OCI-LY7 (cell line): ENCODE data around the gene GPC1. TPM values are rescaled to one million over a fixed set of nuclear protein-coding genes. Genes with fewer than 3 reads are reported as not detected.

Source experiments
- BruUV-seq: library from RNA; stranded (reverse); fragments of 400-500 nt; replicated peaks from 2 replicates; lab custom pipeline; 2021; lab: Mats Ljungman, UMichigan
- CTCF ChIA-PET: fragments of 300-600 bp; sonication (Branson Sonifier 250); formaldehyde crosslinking; loops from one replicate; lab custom pipeline; 2022; ENCODE audit warnings: antibody characterized with exemption; ENCODE audit not compliant: unreplicated experiment; lab: Charles Lee
- POLR2A ChIA-PET: fragments of 300-600 bp; sonication (Branson Sonifier 250); formaldehyde crosslinking; loops from one replicate; lab custom pipeline; 2022; ENCODE audit warnings: antibody characterized with exemption; lab: Charles Lee
- DNase-seq: peaks from one replicate; pipeline ENCODE4 v3.0.0-alpha.2; 2015; ENCODE audit warnings: low spot score
- H2AFZ ChIP-seq: fragments of 200-600 bp; sonication (generic), shearing (Covaris generic); 2 replicates; pipeline ENCODE4 v1.6.1; 2014; ENCODE audit warnings: mild to moderate bottlenecking, antibody characterized with exemption, low read length, moderate library complexity
- H3K27ac ChIP-seq: fragments of 200-600 bp; sonication (generic); 2 replicates; pipeline ENCODE4 v1.5.1; 2014; ENCODE audit warnings: mixed run types, low read depth, mild to moderate bottlenecking, moderate library complexity, low read length, inconsistent platforms; ENCODE audit not compliant: poor library complexity, severe bottlenecking
- H3K36me3 ChIP-seq: fragments of 200-600 bp; sonication (generic); 2 replicates; pipeline ENCODE4 v1.6.1; 2014; ENCODE audit warnings: mild to moderate bottlenecking, antibody characterized with exemption, low read length, moderate library complexity, mixed read lengths; ENCODE audit not compliant: insufficient read depth
- H3K4me1 ChIP-seq: fragments of 200-600 bp; sonication (generic); 2 replicates; pipeline ENCODE4 v1.5.1; 2014; ENCODE audit warnings: mild to moderate bottlenecking, low read length; ENCODE audit not compliant: insufficient read depth, poor library complexity, severe bottlenecking
- H3K4me2 ChIP-seq: fragments of 200-600 bp; sonication (generic); 2 replicates; pipeline ENCODE4 v1.6.1; 2014; ENCODE audit warnings: mild to moderate bottlenecking, low read length
- H3K4me3 ChIP-seq: fragments of 200-600 bp; sonication (generic); 2 replicates; pipeline ENCODE4 v1.5.1; 2014; ENCODE audit warnings: mild to moderate bottlenecking, low read depth, low read length; ENCODE audit not compliant: poor library complexity, severe bottlenecking
- H3K79me2 ChIP-seq: fragments of 200-600 bp; sonication (generic); 2 replicates; pipeline ENCODE4 v1.6.1; 2016; ENCODE audit warnings: low read depth, mild to moderate bottlenecking, low read length, moderate library complexity, mixed read lengths; ENCODE audit not compliant: insufficient read depth
- H3K9me2 ChIP-seq: fragments of 200-600 bp; sonication (generic); 2 replicates; pipeline ENCODE4 v1.6.1; 2016; ENCODE audit warnings: mild to moderate bottlenecking, low read length, mixed read lengths; ENCODE audit not compliant: insufficient read depth
- H3K9me3 ChIP-seq: fragments of 200-600 bp; sonication (generic); 2 replicates; pipeline ENCODE4 v1.6.1; 2014; ENCODE audit warnings: mild to moderate bottlenecking, mixed run types, low read length, mixed read lengths
- H4K20me1 ChIP-seq: fragments of 200-600 bp; sonication (generic); 2 replicates; pipeline ENCODE4 v1.6.1; 2014; ENCODE audit warnings: mild to moderate bottlenecking, antibody characterized with exemption, low read length, moderate library complexity, mixed read lengths; ENCODE audit not compliant: insufficient read depth
- EZH2phosphoT487 ChIP-seq: fragments of 200-600 bp; sonication (generic); IDR thresholded peaks from 2 replicates; pipeline ENCODE4 v1.6.1; 2018; ENCODE audit warnings: low read depth, borderline replicate concordance, mild to moderate bottlenecking, mixed run types, antibody characterized with exemption, low read length, moderate library complexity, mixed read lengths
- intact Hi-C: fragments of 100-400 bp; cut with micrococcal nuclease; formaldehyde crosslinking; loops from one replicate; pipeline ENCODE4 v1.10.0; 2022; ENCODE audit not compliant: unreplicated experiment
- total RNA-seq, 2 experiments: library from RNA; depleted of rRNA in 1 of 2; stranded (reverse); fragments of >200 nt in 1 of 2; shearing (Covaris generic) in 1 of 2; gene quantifications; 2 replicates each; pipeline ENCODE4 v1.2.3, GENCODE V29; 2014 to 2022
- TF ChIP-seq, protein P1 (sequence below): fragments of 200-600 bp; sonication (generic); conservative IDR thresholded peaks from 2 replicates; pipeline ENCODE4 v1.5.1; 2014; ENCODE audit warnings: mild to moderate bottlenecking, antibody characterized with exemption, low read length, moderate library complexity, mixed read lengths

GPC1 gene
- total RNA-seq, 2 experiments from 2014 or later, result 2.4 to 4.0 TPM

DNA sequence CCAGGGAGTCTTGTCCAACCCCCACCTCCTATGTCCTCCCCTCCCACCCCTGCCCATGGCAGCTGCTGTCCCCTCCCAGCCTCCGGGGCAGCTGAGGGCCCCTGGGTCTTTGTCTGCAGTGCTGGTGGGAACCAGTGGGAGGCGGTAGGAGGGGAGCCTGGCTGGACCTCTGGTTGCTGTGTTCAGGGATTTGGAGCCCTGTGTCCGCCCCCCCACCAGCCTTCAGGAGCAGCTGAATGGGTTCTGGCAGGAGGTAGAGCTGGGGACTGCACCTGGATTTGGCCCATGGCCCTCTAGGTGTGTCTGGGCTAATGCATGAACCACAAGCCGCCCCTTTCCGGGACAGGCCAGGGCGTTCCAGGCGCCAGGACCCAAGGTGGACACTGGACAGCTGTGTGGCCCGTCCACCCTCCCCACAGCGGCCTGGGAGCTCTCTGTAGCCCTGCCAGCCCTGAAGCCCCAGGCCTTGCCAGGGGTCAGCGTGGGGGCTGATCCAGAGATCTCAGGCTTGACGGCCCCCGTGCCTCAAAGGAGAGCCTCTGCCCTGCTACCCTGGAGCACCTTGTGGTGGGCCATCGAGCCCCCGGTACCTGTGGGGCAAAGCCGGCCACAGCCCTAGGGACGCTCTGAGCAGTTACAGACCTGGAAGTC, 25.4 kb downstream of the GPC1 start:
- Histone ChIP-seq H3K27ac (no peak overlapping the region), H3K79me2 (no peaks in the 10 kb centered on the region), H3K4me3 (no peak overlapping the region), H3K4me2 (no peak overlapping the region), H2AFZ (no peak overlapping the region), H4K20me1 (no peaks in the 10 kb centered on the region), H3K9me2 (no peaks in the 10 kb centered on the region), H3K4me1 (no peaks in the 10 kb centered on the region), H3K36me3 (no peaks in the 10 kb centered on the region), H3K9me3 (no peaks in the 10 kb centered on the region)
- ChIA-PET CTCF (no interaction called here), POLR2A (no interaction called here)
- no peak for TF ChIP-seq EZH2phosphoT487
- TF ChIP-seq, protein P1, sequence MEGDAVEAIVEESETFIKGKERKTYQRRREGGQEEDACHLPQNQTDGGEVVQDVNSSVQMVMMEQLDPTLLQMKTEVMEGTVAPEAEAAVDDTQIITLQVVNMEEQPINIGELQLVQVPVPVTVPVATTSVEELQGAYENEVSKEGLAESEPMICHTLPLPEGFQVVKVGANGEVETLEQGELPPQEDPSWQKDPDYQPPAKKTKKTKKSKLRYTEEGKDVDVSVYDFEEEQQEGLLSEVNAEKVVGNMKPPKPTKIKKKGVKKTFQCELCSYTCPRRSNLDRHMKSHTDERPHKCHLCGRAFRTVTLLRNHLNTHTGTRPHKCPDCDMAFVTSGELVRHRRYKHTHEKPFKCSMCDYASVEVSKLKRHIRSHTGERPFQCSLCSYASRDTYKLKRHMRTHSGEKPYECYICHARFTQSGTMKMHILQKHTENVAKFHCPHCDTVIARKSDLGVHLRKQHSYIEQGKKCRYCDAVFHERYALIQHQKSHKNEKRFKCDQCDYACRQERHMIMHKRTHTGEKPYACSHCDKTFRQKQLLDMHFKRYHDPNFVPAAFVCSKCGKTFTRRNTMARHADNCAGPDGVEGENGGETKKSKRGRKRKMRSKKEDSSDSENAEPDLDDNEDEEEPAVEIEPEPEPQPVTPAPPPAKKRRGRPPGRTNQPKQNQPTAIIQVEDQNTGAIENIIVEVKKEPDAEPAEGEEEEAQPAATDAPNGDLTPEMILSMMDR, result 0 out of 2 replicates have a peak, but pooled peaks have one; percentile 18
- intact Hi-C loops, result no loop called here
- no peak for DNase-seq
- no TSS peak for BruUV-seq

DNA sequence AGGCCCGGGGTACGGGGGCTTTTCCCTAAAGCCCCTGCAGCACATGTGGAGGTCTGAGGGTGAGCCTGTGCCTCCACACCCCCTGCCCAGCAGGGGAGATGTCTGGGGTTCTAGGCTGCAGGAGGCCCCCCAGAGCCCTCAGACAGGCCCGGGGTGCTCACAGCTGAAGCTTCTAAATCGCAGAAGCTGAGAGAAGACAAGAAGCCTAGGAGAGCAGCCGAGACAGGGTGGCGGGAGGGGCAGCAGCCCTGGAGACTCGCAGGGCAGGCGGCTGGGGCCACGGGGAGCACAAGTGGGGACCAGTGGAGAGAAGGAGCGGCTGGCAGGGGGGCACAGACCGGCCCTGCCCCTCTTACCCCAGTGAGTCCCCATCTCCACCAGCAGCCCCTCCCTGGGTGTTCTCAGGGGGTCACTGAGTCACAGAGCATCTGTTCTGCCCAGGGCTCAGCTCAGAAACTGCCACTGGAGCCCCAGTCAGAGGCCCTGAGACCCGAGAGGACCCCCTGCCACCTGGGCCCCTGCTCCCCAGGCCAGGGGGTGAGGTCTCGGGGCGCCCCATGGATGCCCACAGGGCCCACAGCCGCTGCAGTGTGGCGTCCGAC, 26.1 kb downstream of the GPC1 start:
- Histone ChIP-seq H3K36me3 (no peaks in the 10 kb centered on the region), H3K79me2 (no peaks in the 10 kb centered on the region), H2AFZ (no peak overlapping the region), H3K9me2 (no peaks in the 10 kb centered on the region), H3K9me3 (no peaks in the 10 kb centered on the region), H3K4me2 (no peak overlapping the region), H3K4me3 (no peak overlapping the region), H4K20me1 (no peaks in the 10 kb centered on the region), H3K4me1 (no peaks in the 10 kb centered on the region), H3K27ac (no peak overlapping the region)
- ChIA-PET POLR2A (no interaction called here), CTCF (no interaction called here)
- TF ChIP-seq, protein P1, result no peak
- no peak for TF ChIP-seq EZH2phosphoT487
- DNase-seq, result no peak
- intact Hi-C loops, result no loop called here
- BruUV-seq, result no TSS peak

DNA sequence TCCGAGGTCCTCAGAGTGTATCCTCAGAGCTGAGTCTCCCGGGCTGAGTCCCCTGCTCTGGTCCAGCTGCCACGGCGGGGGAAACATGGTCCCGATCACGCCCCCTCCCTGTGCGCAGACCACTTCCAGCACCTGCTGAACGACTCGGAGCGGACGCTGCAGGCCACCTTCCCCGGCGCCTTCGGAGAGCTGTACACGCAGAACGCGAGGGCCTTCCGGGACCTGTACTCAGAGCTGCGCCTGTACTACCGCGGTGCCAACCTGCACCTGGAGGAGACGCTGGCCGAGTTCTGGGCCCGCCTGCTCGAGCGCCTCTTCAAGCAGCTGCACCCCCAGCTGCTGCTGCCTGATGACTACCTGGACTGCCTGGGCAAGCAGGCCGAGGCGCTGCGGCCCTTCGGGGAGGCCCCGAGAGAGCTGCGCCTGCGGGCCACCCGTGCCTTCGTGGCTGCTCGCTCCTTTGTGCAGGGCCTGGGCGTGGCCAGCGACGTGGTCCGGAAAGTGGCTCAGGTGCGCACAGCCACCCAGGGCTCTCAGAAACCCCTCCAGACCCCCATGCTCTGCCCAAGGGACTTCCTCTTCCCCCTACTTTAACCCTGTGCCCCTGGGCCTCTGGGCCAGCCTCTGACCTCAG, 26.7 kb downstream of the GPC1 start:
- no peak overlapping the region for H3K27ac ChIP-seq
- no peak overlapping the region for H2AFZ ChIP-seq
- ChIA-PET POLR2A (no interaction called here), CTCF (no interaction called here)
- no peak overlapping the region for H3K4me3 ChIP-seq
- H3K9me2 ChIP-seq, result no peaks in the 10 kb centered on the region
- no peak for DNase-seq
- H3K4me2 ChIP-seq, result no peak overlapping the region
- no peaks in the 10 kb centered on the region for H4K20me1 ChIP-seq
- H3K36me3 ChIP-seq, result no peaks in the 10 kb centered on the region
- intact Hi-C loops, result no loop called here
- H3K9me3 ChIP-seq, result no peaks in the 10 kb centered on the region
- no peaks in the 10 kb centered on the region for H3K79me2 ChIP-seq
- no TSS peak for BruUV-seq
- no peaks in the 10 kb centered on the region for H3K4me1 ChIP-seq
- TF ChIP-seq, protein P1, result no peak
